OCI-LY7 (cell line): ENCODE measurements around the gene DNAH14. TPM values are rescaled to one million over a fixed set of nuclear protein-coding genes. Genes with fewer than 3 reads are reported as not detected.

Experiments
- BruUV-seq: library from RNA; stranded (reverse); fragments of 400-500 nt; replicated peaks from 2 replicates; lab custom pipeline; 2021; lab: Mats Ljungman, UMichigan
- CTCF ChIA-PET: fragments of 300-600 bp; sonication (Branson Sonifier 250); formaldehyde crosslinking; loops from one replicate; lab custom pipeline; 2022; ENCODE audit warnings: antibody characterized with exemption; ENCODE audit not compliant: unreplicated experiment; lab: Charles Lee
- POLR2A ChIA-PET: fragments of 300-600 bp; sonication (Branson Sonifier 250); formaldehyde crosslinking; loops from one replicate; lab custom pipeline; 2022; ENCODE audit warnings: antibody characterized with exemption; lab: Charles Lee
- DNase-seq: peaks from one replicate; pipeline ENCODE4 v3.0.0-alpha.2; 2015; ENCODE audit warnings: low spot score
- H2AFZ ChIP-seq: fragments of 200-600 bp; sonication (generic), shearing (Covaris generic); 2 replicates; pipeline ENCODE4 v1.6.1; 2014; ENCODE audit warnings: mild to moderate bottlenecking, antibody characterized with exemption, low read length, moderate library complexity
- H3K27ac ChIP-seq: fragments of 200-600 bp; sonication (generic); 2 replicates; pipeline ENCODE4 v1.5.1; 2014; ENCODE audit warnings: mixed run types, low read depth, mild to moderate bottlenecking, moderate library complexity, low read length, inconsistent platforms; ENCODE audit not compliant: poor library complexity, severe bottlenecking
- H3K36me3 ChIP-seq: fragments of 200-600 bp; sonication (generic); 2 replicates; pipeline ENCODE4 v1.6.1; 2014; ENCODE audit warnings: mild to moderate bottlenecking, antibody characterized with exemption, low read length, moderate library complexity, mixed read lengths; ENCODE audit not compliant: insufficient read depth
- H3K4me1 ChIP-seq: fragments of 200-600 bp; sonication (generic); 2 replicates; pipeline ENCODE4 v1.5.1; 2014; ENCODE audit warnings: mild to moderate bottlenecking, low read length; ENCODE audit not compliant: insufficient read depth, poor library complexity, severe bottlenecking
- H3K4me2 ChIP-seq: fragments of 200-600 bp; sonication (generic); 2 replicates; pipeline ENCODE4 v1.6.1; 2014; ENCODE audit warnings: mild to moderate bottlenecking, low read length
- H3K4me3 ChIP-seq: fragments of 200-600 bp; sonication (generic); 2 replicates; pipeline ENCODE4 v1.5.1; 2014; ENCODE audit warnings: mild to moderate bottlenecking, low read depth, low read length; ENCODE audit not compliant: poor library complexity, severe bottlenecking
- H3K79me2 ChIP-seq: fragments of 200-600 bp; sonication (generic); 2 replicates; pipeline ENCODE4 v1.6.1; 2016; ENCODE audit warnings: low read depth, mild to moderate bottlenecking, low read length, moderate library complexity, mixed read lengths; ENCODE audit not compliant: insufficient read depth
- H3K9me2 ChIP-seq: fragments of 200-600 bp; sonication (generic); 2 replicates; pipeline ENCODE4 v1.6.1; 2016; ENCODE audit warnings: mild to moderate bottlenecking, low read length, mixed read lengths; ENCODE audit not compliant: insufficient read depth
- H3K9me3 ChIP-seq: fragments of 200-600 bp; sonication (generic); 2 replicates; pipeline ENCODE4 v1.6.1; 2014; ENCODE audit warnings: mild to moderate bottlenecking, mixed run types, low read length, mixed read lengths
- H4K20me1 ChIP-seq: fragments of 200-600 bp; sonication (generic); 2 replicates; pipeline ENCODE4 v1.6.1; 2014; ENCODE audit warnings: mild to moderate bottlenecking, antibody characterized with exemption, low read length, moderate library complexity, mixed read lengths; ENCODE audit not compliant: insufficient read depth
- EZH2phosphoT487 ChIP-seq: fragments of 200-600 bp; sonication (generic); IDR thresholded peaks from 2 replicates; pipeline ENCODE4 v1.6.1; 2018; ENCODE audit warnings: low read depth, borderline replicate concordance, mild to moderate bottlenecking, mixed run types, antibody characterized with exemption, low read length, moderate library complexity, mixed read lengths
- intact Hi-C: fragments of 100-400 bp; cut with micrococcal nuclease; formaldehyde crosslinking; loops from one replicate; pipeline ENCODE4 v1.10.0; 2022; ENCODE audit not compliant: unreplicated experiment
- total RNA-seq, 2 experiments: library from RNA; depleted of rRNA in 1 of 2; stranded (reverse); fragments of >200 nt in 1 of 2; shearing (Covaris generic) in 1 of 2; gene quantifications; 2 replicates each; pipeline ENCODE4 v1.2.3, GENCODE V29; 2014 to 2022
- TF ChIP-seq, protein P1 (sequence below): fragments of 200-600 bp; sonication (generic); conservative IDR thresholded peaks from 2 replicates; pipeline ENCODE4 v1.5.1; 2014; ENCODE audit warnings: mild to moderate bottlenecking, antibody characterized with exemption, low read length, moderate library complexity, mixed read lengths

The DNAH14 gene
- total RNA-seq, 2 experiments from 2014 or later: not detected

DNA sequence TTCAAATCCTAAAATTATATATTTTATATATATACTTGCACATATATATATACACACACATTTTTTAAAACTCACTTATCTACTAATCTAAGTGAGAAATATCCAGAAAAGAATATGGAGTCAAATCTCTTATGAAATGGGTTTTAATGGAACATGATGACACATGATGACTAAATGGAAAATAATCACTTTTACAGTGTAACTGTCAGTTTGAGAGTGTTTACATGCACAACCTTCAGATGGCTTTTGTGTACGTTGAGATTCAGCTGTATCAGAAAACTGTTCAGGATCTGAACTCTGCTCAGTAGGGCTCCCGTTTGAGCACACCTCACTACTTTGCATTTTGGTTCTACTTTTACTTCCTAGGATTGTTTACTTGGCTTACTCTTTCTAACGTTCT is 189.8 kb downstream of the DNAH14 start:
- no peak for DNase-seq
- Histone ChIP-seq H3K4me3 (no peak overlapping the region), H3K4me2 (no peak overlapping the region), H3K27ac (no peak overlapping the region), H3K9me2 (no peaks in the 10 kb centered on the region), H3K9me3 (no peaks in the 10 kb centered on the region), H3K79me2 (no peaks in the 10 kb centered on the region), H2AFZ (no peak overlapping the region), H3K36me3 (no peaks in the 10 kb centered on the region), H4K20me1 (no peaks in the 10 kb centered on the region), H3K4me1 (no peaks in the 10 kb centered on the region)
- TF ChIP-seq EZH2phosphoT487: no peak
- TF ChIP-seq, protein P1, sequence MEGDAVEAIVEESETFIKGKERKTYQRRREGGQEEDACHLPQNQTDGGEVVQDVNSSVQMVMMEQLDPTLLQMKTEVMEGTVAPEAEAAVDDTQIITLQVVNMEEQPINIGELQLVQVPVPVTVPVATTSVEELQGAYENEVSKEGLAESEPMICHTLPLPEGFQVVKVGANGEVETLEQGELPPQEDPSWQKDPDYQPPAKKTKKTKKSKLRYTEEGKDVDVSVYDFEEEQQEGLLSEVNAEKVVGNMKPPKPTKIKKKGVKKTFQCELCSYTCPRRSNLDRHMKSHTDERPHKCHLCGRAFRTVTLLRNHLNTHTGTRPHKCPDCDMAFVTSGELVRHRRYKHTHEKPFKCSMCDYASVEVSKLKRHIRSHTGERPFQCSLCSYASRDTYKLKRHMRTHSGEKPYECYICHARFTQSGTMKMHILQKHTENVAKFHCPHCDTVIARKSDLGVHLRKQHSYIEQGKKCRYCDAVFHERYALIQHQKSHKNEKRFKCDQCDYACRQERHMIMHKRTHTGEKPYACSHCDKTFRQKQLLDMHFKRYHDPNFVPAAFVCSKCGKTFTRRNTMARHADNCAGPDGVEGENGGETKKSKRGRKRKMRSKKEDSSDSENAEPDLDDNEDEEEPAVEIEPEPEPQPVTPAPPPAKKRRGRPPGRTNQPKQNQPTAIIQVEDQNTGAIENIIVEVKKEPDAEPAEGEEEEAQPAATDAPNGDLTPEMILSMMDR: no peak
- ChIA-PET CTCF (no interaction called here), POLR2A (no interaction called here)
- BruUV-seq: no TSS peak
- intact Hi-C loops: no loop called here

DNA sequence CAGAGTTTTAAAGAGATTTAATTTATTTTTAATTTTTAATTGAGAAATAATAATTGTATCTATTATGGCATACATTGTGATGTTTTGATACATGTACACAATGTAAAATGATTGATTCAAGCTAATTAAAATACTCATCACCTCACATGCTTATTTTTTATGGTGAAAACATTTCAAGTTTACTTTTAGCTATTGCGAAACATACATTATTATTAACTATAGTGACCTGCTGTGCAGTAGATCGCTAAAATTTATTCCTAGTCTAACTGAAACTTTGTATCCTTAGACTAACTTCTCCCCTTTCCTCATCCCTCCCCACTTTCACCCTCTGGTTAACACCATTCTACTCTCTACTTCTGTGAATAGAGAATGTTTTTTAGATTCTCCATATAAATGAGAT is 191.6 kb downstream of the DNAH14 start:
- H3K4me3 ChIP-seq: no peak overlapping the region
- no peak overlapping the region for H2AFZ ChIP-seq
- no peaks in the 10 kb centered on the region for H3K4me1 ChIP-seq
- BruUV-seq: no TSS peak
- intact Hi-C loops: no loop called here
- no peaks in the 10 kb centered on the region for H3K9me2 ChIP-seq
- no peak overlapping the region for H3K4me2 ChIP-seq
- DNase-seq: no peak
- no peak for TF ChIP-seq EZH2phosphoT487
- TF ChIP-seq, protein P1: no peak
- CTCF ChIA-PET: no interaction called here
- no peaks in the 10 kb centered on the region for H4K20me1 ChIP-seq
- H3K36me3 ChIP-seq: no peaks in the 10 kb centered on the region
- no peaks in the 10 kb centered on the region for H3K79me2 ChIP-seq
- POLR2A ChIA-PET: no interaction called here
- no peaks in the 10 kb centered on the region for H3K9me3 ChIP-seq
- H3K27ac ChIP-seq: no peak overlapping the region

DNA sequence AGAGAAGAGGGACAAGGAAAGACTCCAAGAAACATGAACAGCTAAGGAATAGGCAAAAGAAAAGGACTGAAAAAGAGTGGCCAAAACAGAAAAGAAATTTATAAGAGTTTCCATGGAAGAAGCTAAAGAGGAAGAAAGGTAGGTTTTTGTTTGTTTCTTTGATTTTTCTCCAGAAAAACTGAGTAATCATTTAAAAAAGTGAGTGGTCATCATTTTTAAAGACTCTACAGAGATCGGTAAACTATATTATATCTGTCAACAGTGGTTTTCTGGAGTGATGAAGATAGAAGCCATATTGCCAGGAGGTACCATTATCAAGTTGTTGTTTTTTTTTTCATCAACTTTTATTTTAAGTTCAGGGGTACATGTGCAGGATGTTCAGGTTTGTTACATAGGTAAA is 202.4 kb downstream of the DNAH14 start:
- no peaks in the 10 kb centered on the region for H3K79me2 ChIP-seq
- ChIA-PET POLR2A (no interaction called here), CTCF (no interaction called here)

More for the DNA sequence above, 202.4 kb downstream of the DNAH14 start:
- Histone ChIP-seq H3K9me2 (no peaks in the 10 kb centered on the region), H2AFZ (no peak overlapping the region), H3K36me3 (no peaks in the 10 kb centered on the region), H3K4me2 (no peak overlapping the region), H4K20me1 (no peaks in the 10 kb centered on the region), H3K9me3 (no peaks in the 10 kb centered on the region), H3K4me1 (no peaks in the 10 kb centered on the region), H3K27ac (no peak overlapping the region), H3K4me3 (no peak overlapping the region)
- intact Hi-C loops: no loop called here
- TF ChIP-seq, protein P1: no peak
- no peak for TF ChIP-seq EZH2phosphoT487
- DNase-seq: no peak
- no TSS peak for BruUV-seq
